A172 (cell line): ENCODE results near the gene SS18L1. TPM values are rescaled to one million over a fixed set of nuclear protein-coding genes. Genes with fewer than 3 reads are reported as not detected.
"Not testable (repeated sequence)": the region's sequence is repeated elsewhere in the genome, so short reads cannot be mapped to it uniquely, and the experiment has no call there.

Experiments
- DNase-seq: peaks from one replicate; pipeline ENCODE4 v3.0.0-alpha.2; 2015; ENCODE audit warnings: low spot score
- total RNA-seq: library from RNA; depleted of rRNA; stranded (reverse); fragments of >200 nt; shearing (Covaris generic); gene quantifications from 2 replicates; pipeline ENCODE4 v1.2.3, GENCODE V29; 2014; rRNA removed

SS18L1 gene
- total RNA-seq = 8.5 and 11.6 TPM in 2 replicates

GRCh38 chr20:62143081-62143956 is at the start of gene SS18L1, which contains the start of gene PSMA7:
TSS of gene SS18L1 (plus strand) at chr20:62143769. CDS start at chr20:62143821, 52 bp downstream.
TSS of gene PSMA7 (minus strand) at chr20:62143394. CDS start at chr20:62143303, 91 bp downstream.
- DNase-seq = peak; percentile 60

GRCh38 chr20:62096421-62097380 is 46.9 kb upstream of the SS18L1 start:
- DNase-seq = no peak

- no peak for DNase-seq
Observed at GRCh38 chr20:62097881-62098407, 45.6 kb upstream of the SS18L1 start.

GRCh38 chr20:62101078-62101477 is 42.5 kb upstream of the SS18L1 start:
- DNase-seq = no peak

- DNase-seq = no peak
Observed at GRCh38 chr20:62103508-62104233, 39.9 kb upstream of the SS18L1 start.

GRCh38 chr20:62104234-62104789 is 39.3 kb upstream of the SS18L1 start:
- no peak for DNase-seq

GRCh38 chr20:62104791-62105345 is 38.7 kb upstream of the SS18L1 start:
- no peak for DNase-seq

- no peak for DNase-seq
Observed at GRCh38 chr20:62105592-62105991, 38.0 kb upstream of the SS18L1 start.

GRCh38 chr20:62111148-62111547 is 32.4 kb upstream of the SS18L1 start:
- DNase-seq = peak; percentile 12

- DNase-seq = no peak
Observed at GRCh38 chr20:62112368-62112767, 31.2 kb upstream of the SS18L1 start.

- no peak for DNase-seq
Observed at GRCh38 chr20:62114894-62115293, 28.7 kb upstream of the SS18L1 start.

- not testable (repeated sequence) for DNase-seq
Observed at GRCh38 chr20:62115800-62116407, 27.7 kb upstream of the SS18L1 start.

- DNase-seq = no peak
Observed at GRCh38 chr20:62116558-62117361, 26.8 kb upstream of the SS18L1 start.

GRCh38 chr20:62117362-62117646 is 26.3 kb upstream of the SS18L1 start:
- DNase-seq = no peak

- DNase-seq = no peak
Observed at GRCh38 chr20:62117658-62118057, 25.9 kb upstream of the SS18L1 start.

GRCh38 chr20:62118113-62119043 is 25.2 kb upstream of the SS18L1 start:
- DNase-seq = no peak

GRCh38 chr20:62119115-62119514 is 24.5 kb upstream of the SS18L1 start:
- no peak for DNase-seq

- DNase-seq = no peak
Observed at GRCh38 chr20:62119591-62120364, 23.8 kb upstream of the SS18L1 start.
